ENCODE data around the gene SLC25A39. TPM values are rescaled to one million over a fixed set of nuclear protein-coding genes. Genes with fewer than 3 reads are reported as not detected.

SLC25A39 gene
- total and polyA plus RNA-seq, 9 of the 15 experiments (the other 6 are each of a cell fraction or from before 2014, with no cell fraction given), result 4.8 to 267 (median 140) TPM

DNA sequence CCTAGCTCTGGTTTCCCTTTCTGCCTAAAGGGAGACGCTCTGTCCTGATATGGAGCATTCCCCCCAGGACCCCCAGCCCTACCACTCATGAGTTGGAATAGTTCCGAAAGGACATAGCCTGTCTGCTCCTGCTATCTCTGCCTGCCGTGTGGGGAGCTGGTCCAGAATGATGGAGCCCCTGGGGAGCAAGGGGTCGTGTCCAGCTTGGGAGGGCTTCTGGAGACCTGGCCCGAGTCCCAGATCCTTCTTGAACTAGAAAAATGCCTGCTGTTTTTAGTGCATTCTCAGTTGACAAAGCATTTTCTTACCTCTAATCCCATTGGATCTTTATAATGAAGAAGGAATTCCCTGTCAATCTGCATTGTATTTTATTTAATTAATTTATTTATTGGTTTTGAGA lies 11.3 kb upstream of the SLC25A39 start:
- POLR2A ChIA-PET, result no interaction called here
- no peaks in the 10 kb centered on the region for H3K36me3 ChIP-seq (ENCODE audit: control insufficient read depth, insufficient read depth, low read length)
- peaks cover under 1 to 7% of the 10 kb centered on the region in 2 experiments; a peak in 4 of 5 replicates for H3K4me1 ChIP-seq (replicated peaks in 1 of 2; ENCODE audit: control insufficient read depth in 2 of 2, insufficient read depth in 2 of 2, low read length in 2 of 2)
- no peak overlapping the region for H3K4me2 ChIP-seq (ENCODE audit: insufficient read depth, low read length)
- WGBS (ENCODE audit: insufficient coverage, low coverage, missing lambda C conversion rate), result 10% methylated on average over 5 of the region's 5 CpGs
- FAIRE-seq (no peak), ATAC-seq (no peak), DNase-seq (ENCODE audit: extremely low read depth in 1 of 4, low spot score in 3 of 4) (no peak)
- no peak overlapping the region for H3K9ac ChIP-seq (ENCODE audit: insufficient read depth in 1 of 2, low read depth in 2 of 2, low read length in 2 of 2)
- no peaks in the 10 kb centered on the region for H3K9me3 ChIP-seq (replicated peaks; ENCODE audit: control insufficient read depth, insufficient read depth, low read depth, low read length)
- BruUV-seq (replicated peaks), result no TSS peak
- H3K27ac ChIP-seq (ENCODE audit: extremely low read depth, low read depth, low read length), result no peak overlapping the region
- CTCF ChIA-PET (ENCODE audit: low intra/inter-chr PET ratio), result no interaction called here
- H3K27me3 ChIP-seq (ENCODE audit: control insufficient read depth in 2 of 2, insufficient read depth in 2 of 2, low read length in 2 of 2), result no peaks in the 10 kb centered on the region
- in situ Hi-C loops (cut with MboI), result loop anchor here (25.0 kb wide), 1 partner anchor 399 kb away; the partner anchor contains the start of gene PPY
- no peaks in the 10 kb centered on the region for H3K79me2 ChIP-seq (ENCODE audit: control insufficient read depth, insufficient read depth, low read length)
- H4K20me1 ChIP-seq (replicated peaks; ENCODE audit: control insufficient read depth, insufficient read depth, low read length), result no peaks in the 10 kb centered on the region
- intact Hi-C loops (cut with micrococcal nuclease), result no loop called here
- H2AFZ ChIP-seq (ENCODE audit: low read depth, low read length), result no peak overlapping the region
- no peaks in the 10 kb centered on the region for H3K9me1 ChIP-seq (ENCODE audit: control insufficient read depth, insufficient read depth, low read length)
- no peak overlapping the region for H3K4me3 ChIP-seq
- TF ChIP-seq DNMT1 (IDR thresholded peaks at IDR 0.05), result no peak
- no peak for TF ChIP-seq RB1 (IDR thresholded peaks at IDR 0.05; ENCODE audit: low read depth)
- no peak for TF ChIP-seq RBM39 (optimal IDR thresholded peaks at IDR 0.05; ENCODE audit: low read depth, low read length)
- TF ChIP-seq, protein P1, sequence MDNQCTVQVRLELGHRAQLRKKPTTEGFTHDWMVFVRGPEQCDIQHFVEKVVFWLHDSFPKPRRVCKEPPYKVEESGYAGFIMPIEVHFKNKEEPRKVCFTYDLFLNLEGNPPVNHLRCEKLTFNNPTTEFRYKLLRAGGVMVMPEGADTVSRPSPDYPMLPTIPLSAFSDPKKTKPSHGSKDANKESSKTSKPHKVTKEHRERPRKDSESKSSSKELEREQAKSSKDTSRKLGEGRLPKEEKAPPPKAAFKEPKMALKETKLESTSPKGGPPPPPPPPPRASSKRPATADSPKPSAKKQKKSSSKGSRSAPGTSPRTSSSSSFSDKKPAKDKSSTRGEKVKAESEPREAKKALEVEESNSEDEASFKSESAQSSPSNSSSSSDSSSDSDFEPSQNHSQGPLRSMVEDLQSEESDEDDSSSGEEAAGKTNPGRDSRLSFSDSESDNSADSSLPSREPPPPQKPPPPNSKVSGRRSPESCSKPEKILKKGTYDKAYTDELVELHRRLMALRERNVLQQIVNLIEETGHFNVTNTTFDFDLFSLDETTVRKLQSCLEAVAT (IDR thresholded peaks at IDR 0.05), result no peak
- no peak for TF ChIP-seq PHB (CRISPR knock-in tag; IDR thresholded peaks at IDR 0.05)
- TF ChIP-seq RCOR1 (IDR thresholded peaks at IDR 0.05; ENCODE audit: borderline replicate concordance in 1 of 2, low read depth in 2 of 2, low read length in 2 of 2), result no peak
- TF ChIP-seq, protein P2, sequence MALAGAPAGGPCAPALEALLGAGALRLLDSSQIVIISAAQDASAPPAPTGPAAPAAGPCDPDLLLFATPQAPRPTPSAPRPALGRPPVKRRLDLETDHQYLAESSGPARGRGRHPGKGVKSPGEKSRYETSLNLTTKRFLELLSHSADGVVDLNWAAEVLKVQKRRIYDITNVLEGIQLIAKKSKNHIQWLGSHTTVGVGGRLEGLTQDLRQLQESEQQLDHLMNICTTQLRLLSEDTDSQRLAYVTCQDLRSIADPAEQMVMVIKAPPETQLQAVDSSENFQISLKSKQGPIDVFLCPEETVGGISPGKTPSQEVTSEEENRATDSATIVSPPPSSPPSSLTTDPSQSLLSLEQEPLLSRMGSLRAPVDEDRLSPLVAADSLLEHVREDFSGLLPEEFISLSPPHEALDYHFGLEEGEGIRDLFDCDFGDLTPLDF (CRISPR knock-in tag; IDR thresholded peaks at IDR 0.05), result no peak
- TF ChIP-seq ZNF212 (CRISPR knock-in tag; IDR thresholded peaks at IDR 0.05), result no peak
- TF ChIP-seq, protein P3, sequence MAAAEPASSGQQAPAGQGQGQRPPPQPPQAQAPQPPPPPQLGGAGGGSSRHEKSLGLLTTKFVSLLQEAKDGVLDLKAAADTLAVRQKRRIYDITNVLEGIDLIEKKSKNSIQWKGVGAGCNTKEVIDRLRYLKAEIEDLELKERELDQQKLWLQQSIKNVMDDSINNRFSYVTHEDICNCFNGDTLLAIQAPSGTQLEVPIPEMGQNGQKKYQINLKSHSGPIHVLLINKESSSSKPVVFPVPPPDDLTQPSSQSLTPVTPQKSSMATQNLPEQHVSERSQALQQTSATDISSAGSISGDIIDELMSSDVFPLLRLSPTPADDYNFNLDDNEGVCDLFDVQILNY (CRISPR knock-in tag; IDR thresholded peaks at IDR 0.05), result no peak
- no peak for TF ChIP-seq ZNF217 (CRISPR knock-in tag; IDR thresholded peaks at IDR 0.05)
- TF ChIP-seq, protein P4, sequence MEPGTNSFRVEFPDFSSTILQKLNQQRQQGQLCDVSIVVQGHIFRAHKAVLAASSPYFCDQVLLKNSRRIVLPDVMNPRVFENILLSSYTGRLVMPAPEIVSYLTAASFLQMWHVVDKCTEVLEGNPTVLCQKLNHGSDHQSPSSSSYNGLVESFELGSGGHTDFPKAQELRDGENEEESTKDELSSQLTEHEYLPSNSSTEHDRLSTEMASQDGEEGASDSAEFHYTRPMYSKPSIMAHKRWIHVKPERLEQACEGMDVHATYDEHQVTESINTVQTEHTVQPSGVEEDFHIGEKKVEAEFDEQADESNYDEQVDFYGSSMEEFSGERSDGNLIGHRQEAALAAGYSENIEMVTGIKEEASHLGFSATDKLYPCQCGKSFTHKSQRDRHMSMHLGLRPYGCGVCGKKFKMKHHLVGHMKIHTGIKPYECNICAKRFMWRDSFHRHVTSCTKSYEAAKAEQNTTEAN (CRISPR knock-in tag; IDR thresholded peaks at IDR 0.05), result no peak
- no peak for TF ChIP-seq RAD21 (CRISPR knock-in tag; conservative IDR thresholded peaks at IDR 0.05 in 1 of 2, IDR thresholded peaks at IDR 0.05 in 1 of 2)
- no peak for TF ChIP-seq RBBP5 (IDR thresholded peaks at IDR 0.05; ENCODE audit: borderline replicate concordance, insufficient read depth, low read length, poor library complexity, severe bottlenecking)
- no peak for TF ChIP-seq FOXK2 (conservative IDR thresholded peaks at IDR 0.05 in 1 of 2, IDR thresholded peaks at IDR 0.05 in 1 of 2; ENCODE audit: low read depth in 2 of 2)
- no peak for TF ChIP-seq ARID2 (IDR thresholded peaks at IDR 0.05)
- TF ChIP-seq, protein P5, sequence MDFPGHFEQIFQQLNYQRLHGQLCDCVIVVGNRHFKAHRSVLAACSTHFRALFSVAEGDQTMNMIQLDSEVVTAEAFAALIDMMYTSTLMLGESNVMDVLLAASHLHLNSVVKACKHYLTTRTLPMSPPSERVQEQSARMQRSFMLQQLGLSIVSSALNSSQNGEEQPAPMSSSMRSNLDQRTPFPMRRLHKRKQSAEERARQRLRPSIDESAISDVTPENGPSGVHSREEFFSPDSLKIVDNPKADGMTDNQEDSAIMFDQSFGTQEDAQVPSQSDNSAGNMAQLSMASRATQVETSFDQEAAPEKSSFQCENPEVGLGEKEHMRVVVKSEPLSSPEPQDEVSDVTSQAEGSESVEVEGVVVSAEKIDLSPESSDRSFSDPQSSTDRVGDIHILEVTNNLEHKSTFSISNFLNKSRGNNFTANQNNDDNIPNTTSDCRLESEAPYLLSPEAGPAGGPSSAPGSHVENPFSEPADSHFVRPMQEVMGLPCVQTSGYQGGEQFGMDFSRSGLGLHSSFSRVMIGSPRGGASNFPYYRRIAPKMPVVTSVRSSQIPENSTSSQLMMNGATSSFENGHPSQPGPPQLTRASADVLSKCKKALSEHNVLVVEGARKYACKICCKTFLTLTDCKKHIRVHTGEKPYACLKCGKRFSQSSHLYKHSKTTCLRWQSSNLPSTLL (IDR thresholded peaks at IDR 0.05), result no peak
